ENCODE results near the gene C1orf210.

C1orf210 gene

DNA sequence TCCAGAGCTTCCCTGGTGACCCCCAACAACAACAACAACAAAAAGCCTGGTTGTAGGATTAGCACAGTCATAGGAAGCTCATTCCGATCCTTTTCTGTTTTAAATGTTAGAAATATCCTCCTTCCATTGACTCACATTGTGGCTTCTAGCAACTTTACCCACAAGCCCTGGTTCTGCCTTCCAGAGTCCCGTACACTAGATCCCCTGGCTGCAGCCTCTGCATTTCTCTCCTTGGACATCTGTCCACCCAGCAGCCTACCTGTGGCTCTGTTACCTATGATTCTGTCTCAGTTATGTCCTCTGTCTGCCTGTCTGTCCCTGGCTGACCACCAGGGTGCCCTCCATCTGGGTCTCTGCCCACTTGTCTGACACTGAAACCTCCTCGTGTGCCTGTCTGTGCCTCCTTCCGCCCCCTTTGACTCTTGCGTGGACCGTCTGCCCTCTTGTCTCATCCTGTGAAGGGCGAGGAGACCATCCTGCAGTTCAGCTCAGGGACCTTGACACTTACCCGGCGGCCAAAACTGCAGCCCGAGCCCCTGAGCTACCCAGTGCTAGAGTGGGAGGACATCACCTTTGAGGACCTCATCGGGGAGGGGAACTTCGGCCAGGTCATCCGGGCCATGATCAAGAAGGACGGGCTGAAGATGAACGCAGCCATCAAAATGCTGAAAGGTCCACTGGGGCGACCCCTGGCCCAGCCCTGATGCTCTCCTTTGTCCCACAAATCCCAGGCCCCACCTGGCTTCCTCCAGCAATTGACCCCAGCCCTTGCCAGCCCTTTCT lies 31.5 kb upstream of the C1orf210 start:
- H3K36me3 Mint-ChIP-seq (ENCODE audit: low read depth), result no peaks in the 10 kb centered on the region
- H3K4me1 Mint-ChIP-seq, result peaks cover 2% of the 10 kb centered on the region
- H3K4me3 Mint-ChIP-seq, result no peak overlapping the region
- ATAC-seq, result no peak
- DNase-seq, result no peak
- H3K9me3 Mint-ChIP-seq, result no peaks in the 10 kb centered on the region
- no peaks in the 10 kb centered on the region for H3K27me3 Mint-ChIP-seq
- H3K27ac Mint-ChIP-seq, result no peak overlapping the region

DNA sequence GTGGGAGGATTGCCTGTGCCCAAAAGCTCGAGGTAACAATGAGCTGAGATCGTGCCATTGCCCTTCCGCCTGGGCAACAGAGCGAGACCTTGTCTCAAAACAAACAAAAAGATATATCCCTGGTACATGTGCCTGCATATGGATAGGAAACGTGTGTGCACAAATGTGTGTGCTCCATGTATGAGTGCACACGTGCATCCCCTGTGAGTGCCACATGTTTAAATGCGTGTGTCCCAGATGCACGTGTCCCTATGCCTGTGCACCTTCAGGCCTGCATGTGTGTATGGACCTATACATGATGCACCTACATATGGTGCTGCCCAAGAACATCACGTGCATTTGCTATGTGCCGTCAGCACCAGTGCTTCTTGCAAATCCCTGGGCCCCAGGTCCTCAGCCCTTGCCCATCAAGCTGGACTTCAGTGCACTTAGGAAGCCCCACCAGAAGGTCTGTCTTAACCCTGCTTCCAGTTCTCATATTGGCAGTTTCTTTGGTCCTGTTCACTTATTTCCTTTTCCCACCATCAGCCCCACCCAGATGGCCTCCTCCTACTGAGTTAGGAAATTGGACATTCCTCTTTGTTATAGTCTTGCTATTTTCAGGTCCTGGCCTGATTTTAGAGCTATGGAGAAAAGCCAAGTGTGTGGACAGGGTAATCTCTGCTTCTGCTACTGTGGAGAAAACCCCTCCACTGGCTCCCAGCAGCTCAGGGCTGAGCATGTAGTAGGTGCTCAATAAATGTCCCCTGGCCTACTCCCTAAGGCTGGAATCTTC lies 30.8 kb upstream of the C1orf210 start:
- ATAC-seq (no peak), DNase-seq (no peak)
- Mint-ChIP-seq H3K36me3 (ENCODE audit: low read depth) (no peaks in the 10 kb centered on the region), H3K4me3 (no peak overlapping the region), H3K27ac (no peak overlapping the region), H3K9me3 (no peaks in the 10 kb centered on the region), H3K4me1 (peaks cover 2% of the 10 kb centered on the region), H3K27me3 (no peaks in the 10 kb centered on the region)

DNA sequence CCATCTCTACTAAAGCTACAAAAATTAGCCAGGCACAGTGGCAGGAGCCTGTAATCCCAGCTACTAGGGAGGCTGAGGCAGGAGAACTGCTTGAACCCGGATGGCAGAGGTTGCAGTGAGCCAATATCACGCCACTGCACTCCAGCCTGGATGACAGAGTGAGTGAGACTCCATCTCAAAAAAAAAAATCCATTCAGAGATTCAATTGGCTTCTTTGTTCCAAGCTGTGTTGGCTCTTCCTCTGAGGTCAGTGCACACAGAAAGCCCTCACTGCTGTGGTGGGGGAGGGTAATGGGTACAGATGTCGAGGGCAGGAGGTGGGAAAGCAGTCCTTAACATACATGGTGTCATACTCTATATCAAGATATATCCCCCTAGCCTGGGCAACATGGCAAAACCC lies 30.1 kb upstream of the C1orf210 start:
- DNase-seq, result no peak
- Mint-ChIP-seq H3K4me3 (no peak overlapping the region), H3K36me3 (ENCODE audit: low read depth) (no peaks in the 10 kb centered on the region), H3K4me1 (peaks cover 2% of the 10 kb centered on the region), H3K9me3 (no peaks in the 10 kb centered on the region), H3K27ac (no peak overlapping the region), H3K27me3 (no peaks in the 10 kb centered on the region)
- no peak for ATAC-seq

DNA sequence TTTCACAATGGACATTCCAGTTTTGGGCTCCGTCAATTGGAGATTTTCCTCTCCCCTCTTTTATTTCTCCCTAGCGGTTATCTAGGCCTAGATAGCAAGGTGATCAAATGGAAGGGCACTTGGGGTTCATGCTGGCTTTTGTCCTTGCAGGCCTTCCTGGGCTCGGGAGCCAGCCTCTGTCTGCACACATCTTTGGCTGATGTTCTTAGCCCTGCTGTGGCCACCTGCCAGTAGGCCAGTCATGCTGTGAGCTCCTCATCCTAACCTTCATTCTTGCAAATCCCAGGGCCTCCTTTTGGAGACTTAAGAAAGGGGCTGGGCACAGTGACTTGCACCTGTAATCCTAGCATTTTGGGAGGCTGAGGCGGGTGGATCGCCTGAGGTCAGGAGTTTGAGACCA lies 28.9 kb upstream of the C1orf210 start:
- DNase-seq, result no peak
- Mint-ChIP-seq H3K27me3 (no peaks in the 10 kb centered on the region), H3K4me3 (no peak overlapping the region), H3K36me3 (ENCODE audit: low read depth) (no peaks in the 10 kb centered on the region), H3K27ac (no peak overlapping the region), H3K4me1 (peaks cover 2% of the 10 kb centered on the region), H3K9me3 (no peaks in the 10 kb centered on the region)
- no peak for ATAC-seq

DNA sequence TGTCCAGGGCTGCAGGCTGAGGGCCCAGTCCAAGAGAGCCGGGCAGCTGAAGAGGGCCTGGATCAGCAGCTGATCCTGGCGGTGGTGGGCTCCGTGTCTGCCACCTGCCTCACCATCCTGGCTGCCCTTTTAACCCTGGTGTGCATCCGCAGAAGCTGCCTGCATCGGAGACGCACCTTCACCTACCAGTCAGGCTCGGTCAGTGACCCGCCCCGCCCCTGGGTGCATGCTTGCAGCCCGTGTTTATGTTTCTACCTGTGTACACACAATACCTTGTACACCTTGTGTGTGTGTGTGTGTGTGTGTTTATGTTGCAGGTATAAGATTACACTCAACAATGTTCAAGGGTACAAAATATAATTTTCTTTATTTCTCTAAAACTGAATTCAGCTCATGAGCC lies 28.4 kb upstream of the C1orf210 start:
- DNase-seq, result no peak
- H3K27ac Mint-ChIP-seq, result no peak overlapping the region

DNA sequence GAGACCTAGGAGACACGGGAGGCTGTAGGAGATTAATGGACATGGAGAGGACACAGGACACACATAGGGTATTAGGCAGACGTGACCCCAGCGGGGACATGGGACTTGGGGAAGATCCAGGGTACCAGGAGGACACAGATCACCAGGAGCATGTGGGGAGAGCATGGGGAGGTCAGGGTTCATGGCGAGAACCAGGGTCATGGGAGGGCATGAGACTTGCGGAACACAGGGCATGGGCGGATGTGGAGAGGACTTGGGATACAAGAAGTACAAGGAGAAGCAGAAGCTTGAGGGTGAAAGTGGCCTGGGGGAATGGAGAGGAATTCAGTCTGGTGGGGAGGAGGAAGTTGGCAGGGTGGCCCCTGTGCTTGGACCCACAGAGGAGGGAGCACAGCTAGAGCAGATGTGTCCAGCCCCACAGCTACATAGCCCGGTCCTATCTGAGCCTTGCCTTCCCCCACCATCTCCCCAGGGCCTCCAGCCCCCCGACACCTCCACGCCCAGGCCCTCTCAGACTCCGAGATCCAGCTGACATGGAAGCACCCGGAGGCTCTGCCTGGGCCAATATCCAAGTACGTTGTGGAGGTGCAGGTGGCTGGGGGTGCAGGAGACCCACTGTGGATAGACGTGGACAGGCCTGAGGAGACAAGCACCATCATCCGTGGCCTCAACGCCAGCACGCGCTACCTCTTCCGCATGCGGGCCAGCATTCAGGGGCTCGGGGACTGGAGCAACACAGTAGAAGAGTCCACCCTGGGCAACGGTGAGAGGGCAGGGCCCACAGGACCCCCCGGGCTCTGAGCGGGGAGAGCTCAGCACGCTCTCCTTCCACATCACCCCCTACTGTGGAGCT lies 27.5 kb upstream of the C1orf210 start:
- no peak overlapping the region for H3K27ac Mint-ChIP-seq
- H3K4me1 Mint-ChIP-seq, result no peaks in the 10 kb centered on the region
- DNase-seq (no peak), ATAC-seq (no peak)
- no peak overlapping the region for H3K4me3 Mint-ChIP-seq
- no peaks in the 10 kb centered on the region for H3K36me3 Mint-ChIP-seq (ENCODE audit: low read depth)
- no peaks in the 10 kb centered on the region for H3K9me3 Mint-ChIP-seq
- no peaks in the 10 kb centered on the region for H3K27me3 Mint-ChIP-seq

More for the DNA sequence above, 28.4 kb upstream of the C1orf210 start:
- H3K9me3 Mint-ChIP-seq, result no peaks in the 10 kb centered on the region
- ATAC-seq, result no peak
- no peaks in the 10 kb centered on the region for H3K27me3 Mint-ChIP-seq
- H3K4me3 Mint-ChIP-seq, result no peak overlapping the region
- peaks cover 2% of the 10 kb centered on the region for H3K4me1 Mint-ChIP-seq
- H3K36me3 Mint-ChIP-seq (ENCODE audit: low read depth), result no peaks in the 10 kb centered on the region

DNA sequence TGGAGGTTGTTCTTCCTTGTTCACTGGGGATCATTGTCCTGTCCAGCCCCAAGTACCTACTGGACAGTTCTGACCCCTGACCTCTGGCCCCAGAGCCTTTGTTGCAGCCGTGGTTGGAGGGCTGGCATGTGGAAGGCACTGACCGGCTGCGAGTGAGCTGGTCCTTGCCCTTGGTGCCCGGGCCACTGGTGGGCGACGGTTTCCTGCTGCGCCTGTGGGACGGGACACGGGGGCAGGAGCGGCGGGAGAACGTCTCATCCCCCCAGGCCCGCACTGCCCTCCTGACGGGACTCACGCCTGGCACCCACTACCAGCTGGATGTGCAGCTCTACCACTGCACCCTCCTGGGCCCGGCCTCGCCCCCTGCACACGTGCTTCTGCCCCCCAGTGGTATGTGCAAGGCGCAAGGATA lies 26.8 kb upstream of the C1orf210 start:
- no peak for DNase-seq
- Mint-ChIP-seq H3K9me3 (no peaks in the 10 kb centered on the region), H3K4me3 (no peak overlapping the region), H3K4me1 (no peaks in the 10 kb centered on the region), H3K27me3 (no peaks in the 10 kb centered on the region), H3K36me3 (ENCODE audit: low read depth) (no peaks in the 10 kb centered on the region), H3K27ac (no peak overlapping the region)
- no peak for ATAC-seq

DNA sequence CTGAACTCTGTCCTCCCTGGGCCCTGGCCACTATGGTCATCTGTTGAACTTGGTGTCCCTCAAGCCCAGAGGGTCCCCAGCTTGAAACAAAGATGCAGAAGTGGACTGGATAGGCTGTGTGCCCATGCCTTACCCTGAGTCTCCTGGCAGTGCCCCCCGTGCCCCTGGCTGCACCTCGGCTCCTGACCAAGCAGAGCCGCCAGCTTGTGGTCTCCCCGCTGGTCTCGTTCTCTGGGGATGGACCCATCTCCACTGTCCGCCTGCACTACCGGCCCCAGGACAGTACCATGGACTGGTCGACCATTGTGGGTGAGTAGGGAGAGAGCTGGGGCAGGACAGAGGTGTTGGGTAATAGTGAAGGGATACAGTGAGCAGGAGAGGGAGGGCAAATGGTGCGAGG lies 26.1 kb upstream of the C1orf210 start:
- no peak overlapping the region for H3K27ac Mint-ChIP-seq
- H3K4me1 Mint-ChIP-seq, result no peaks in the 10 kb centered on the region
- ATAC-seq, result peak; percentile 11
- H3K4me3 Mint-ChIP-seq, result no peak overlapping the region
- no peak for DNase-seq
- H3K27me3 Mint-ChIP-seq, result no peaks in the 10 kb centered on the region
- H3K9me3 Mint-ChIP-seq, result no peaks in the 10 kb centered on the region
- H3K36me3 Mint-ChIP-seq (ENCODE audit: low read depth), result no peaks in the 10 kb centered on the region

DNA sequence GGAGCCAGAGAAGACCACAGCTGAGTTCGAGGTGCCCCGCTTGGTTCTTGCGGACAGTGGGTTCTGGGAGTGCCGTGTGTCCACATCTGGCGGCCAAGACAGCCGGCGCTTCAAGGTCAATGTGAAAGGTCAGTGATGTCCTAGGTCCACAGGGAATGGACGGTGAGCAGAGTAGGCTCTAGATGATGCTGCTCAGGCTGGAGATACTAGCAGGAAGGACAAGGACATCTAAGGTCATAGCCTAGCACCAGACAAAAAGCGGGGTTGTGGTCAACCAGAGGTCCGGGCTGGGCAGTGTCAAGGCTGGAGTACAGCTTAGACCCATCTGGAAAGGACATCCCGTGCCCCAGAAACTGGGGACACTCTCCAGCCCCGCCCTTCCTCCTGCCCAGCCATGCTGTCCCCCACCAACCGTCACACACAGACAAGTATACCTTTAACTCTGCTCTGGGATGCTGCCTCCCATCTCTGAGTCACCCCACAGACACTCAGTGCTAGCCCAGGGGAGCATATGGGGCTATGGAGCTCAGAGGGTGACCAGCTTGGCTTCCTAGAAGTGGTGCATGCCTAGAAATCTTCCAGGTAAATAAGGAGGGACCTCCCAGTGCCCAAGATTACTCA lies 24.1 kb upstream of the C1orf210 start:
- DNase-seq, result no peak
- H3K4me1 Mint-ChIP-seq, result no peaks in the 10 kb centered on the region
- H3K9me3 Mint-ChIP-seq, result no peaks in the 10 kb centered on the region
- peaks cover 3% of the 10 kb centered on the region for H3K27me3 Mint-ChIP-seq
- H3K27ac Mint-ChIP-seq, result no peak overlapping the region
- H3K36me3 Mint-ChIP-seq (ENCODE audit: low read depth), result no peaks in the 10 kb centered on the region
- no peak overlapping the region for H3K4me3 Mint-ChIP-seq
- ATAC-seq, result no peak

DNA sequence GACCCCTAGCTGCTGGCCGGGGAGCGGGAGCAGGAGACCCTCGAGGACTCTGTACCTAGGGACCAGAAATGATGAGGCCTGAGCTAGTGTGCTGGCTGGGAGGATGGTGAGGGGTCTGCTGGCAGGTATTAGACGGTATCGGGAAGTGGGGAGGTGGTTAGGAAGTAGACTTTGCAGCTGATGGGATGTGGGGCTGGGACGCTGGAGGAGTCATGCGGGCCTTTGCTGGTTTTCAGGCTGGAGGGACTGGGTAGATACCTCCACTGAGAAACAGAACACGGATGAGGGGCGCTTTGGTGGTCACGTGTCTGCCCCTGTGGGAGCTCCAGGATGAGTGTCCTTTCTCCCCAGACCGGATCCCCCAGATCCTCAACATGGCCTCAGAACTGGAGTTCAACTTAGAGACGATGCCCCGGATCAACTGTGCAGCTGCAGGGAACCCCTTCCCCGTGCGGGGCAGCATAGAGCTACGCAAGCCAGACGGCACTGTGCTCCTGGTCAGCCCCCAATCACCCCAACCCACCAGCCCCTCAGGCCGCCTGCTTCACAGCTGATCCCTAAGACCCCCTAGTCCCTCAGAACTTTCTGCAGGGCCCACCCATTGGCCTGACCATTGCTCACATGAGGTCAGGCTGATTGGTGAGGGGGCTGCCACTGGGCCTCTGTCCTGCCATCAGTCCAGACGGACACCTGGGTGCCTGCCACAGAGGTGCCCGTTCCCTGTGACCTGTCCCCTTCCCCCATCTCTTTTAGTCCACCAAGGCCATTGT lies 23.4 kb upstream of the C1orf210 start:
- no peaks in the 10 kb centered on the region for H3K36me3 Mint-ChIP-seq (ENCODE audit: low read depth)
- no peaks in the 10 kb centered on the region for H3K4me1 Mint-ChIP-seq
- DNase-seq (no peak), ATAC-seq (no peak)
- H3K4me3 Mint-ChIP-seq, result no peak overlapping the region
- H3K9me3 Mint-ChIP-seq, result no peaks in the 10 kb centered on the region
- H3K27ac Mint-ChIP-seq, result no peak overlapping the region
- peaks cover 3% of the 10 kb centered on the region for H3K27me3 Mint-ChIP-seq

DNA sequence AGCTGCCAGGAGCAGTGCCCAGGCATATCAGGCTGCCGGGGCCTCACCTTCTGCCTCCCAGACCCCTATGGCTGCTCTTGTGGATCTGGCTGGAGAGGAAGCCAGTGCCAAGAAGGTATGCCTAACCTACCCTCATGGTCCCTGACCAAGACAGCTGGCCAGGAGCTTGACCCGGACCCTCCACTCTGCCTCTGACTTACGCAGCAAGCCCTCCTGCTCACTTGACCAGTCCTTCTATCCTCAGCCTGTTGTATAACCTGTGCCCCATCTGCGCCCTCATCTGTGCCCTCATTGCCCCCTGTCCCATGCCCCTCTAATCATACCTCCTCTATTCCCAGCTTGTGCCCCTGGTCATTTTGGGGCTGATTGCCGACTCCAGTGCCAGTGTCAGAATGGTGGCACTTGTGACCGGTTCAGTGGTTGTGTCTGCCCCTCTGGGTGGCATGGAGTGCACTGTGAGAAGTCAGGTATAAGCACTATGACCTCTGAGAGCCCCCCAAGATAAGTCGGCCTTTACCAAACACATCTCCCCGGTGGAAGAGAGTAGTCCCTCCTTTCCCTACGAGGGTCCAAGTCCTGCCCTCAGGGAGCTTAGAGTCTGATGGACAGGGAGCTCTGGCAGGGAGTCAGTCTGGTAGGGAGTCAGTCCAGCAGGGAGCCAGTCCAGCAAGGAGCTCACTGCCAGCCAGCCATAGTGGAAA lies 22.2 kb upstream of the C1orf210 start:
- ATAC-seq, result no peak
- Mint-ChIP-seq H3K9me3 (no peaks in the 10 kb centered on the region), H3K4me3 (no peak overlapping the region), H3K36me3 (ENCODE audit: low read depth) (no peaks in the 10 kb centered on the region), H3K4me1 (no peaks in the 10 kb centered on the region), H3K27ac (no peak overlapping the region), H3K27me3 (peaks cover 3% of the 10 kb centered on the region)
- DNase-seq, result no peak

DNA sequence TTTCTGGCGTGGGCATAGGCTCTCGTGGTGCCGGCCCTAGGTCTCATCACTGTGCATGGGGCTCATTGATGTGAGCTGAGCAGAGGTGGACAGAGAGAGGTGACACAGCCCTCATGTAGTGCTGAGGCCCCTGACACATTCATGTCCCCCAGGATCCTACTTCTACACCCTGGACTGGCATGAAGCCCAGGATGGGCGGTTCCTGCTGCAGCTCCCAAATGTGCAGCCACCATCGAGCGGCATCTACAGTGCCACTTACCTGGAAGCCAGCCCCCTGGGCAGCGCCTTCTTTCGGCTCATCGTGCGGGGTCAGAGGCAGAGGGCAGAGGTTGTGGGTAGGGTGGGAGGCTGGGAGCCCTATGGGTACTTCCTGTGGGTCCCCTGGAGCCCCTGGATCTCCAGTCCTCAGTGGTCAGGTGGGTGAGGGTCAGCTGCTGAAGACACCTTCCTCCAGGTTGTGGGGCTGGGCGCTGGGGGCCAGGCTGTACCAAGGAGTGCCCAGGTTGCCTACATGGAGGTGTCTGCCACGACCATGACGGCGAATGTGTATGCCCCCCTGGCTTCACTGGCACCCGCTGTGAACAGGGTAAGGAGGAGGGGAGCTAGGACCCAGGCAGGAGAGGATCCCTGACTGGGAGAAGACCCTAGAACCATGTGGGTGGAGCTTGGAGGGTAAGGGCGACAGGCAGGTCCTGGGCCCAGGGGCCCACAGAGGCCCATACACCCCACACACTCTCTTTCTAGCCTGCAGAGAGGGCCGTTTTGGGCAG lies 21.5 kb upstream of the C1orf210 start:
- ATAC-seq, result no peak
- H3K27ac Mint-ChIP-seq, result no peak overlapping the region
- no peak for DNase-seq
- no peak overlapping the region for H3K4me3 Mint-ChIP-seq
- H3K36me3 Mint-ChIP-seq (ENCODE audit: low read depth), result no peaks in the 10 kb centered on the region
- H3K4me1 Mint-ChIP-seq, result no peaks in the 10 kb centered on the region
- peaks cover 3% of the 10 kb centered on the region for H3K27me3 Mint-ChIP-seq
- H3K9me3 Mint-ChIP-seq, result no peaks in the 10 kb centered on the region

Data from activated naive CD8-positive, alpha-beta T cell treated with anti-CD3 and anti-CD28 coated beads, Interleukin-2, amount 50 U/mL, for 24 hours (primary cell).